Neural crest cell (in vitro differentiated cells): ENCODE results near the gene BAIAP2L1. TPM values are rescaled to one million over a fixed set of nuclear protein-coding genes. Genes with fewer than 3 reads are reported as not detected.
A peak's percentile ranks its signal among the peaks of the same experiment; 100 is the strongest.

Source experiments
- DNase-seq: peaks from one replicate; pipeline ENCODE4 v3.0.0; 2021; ENCODE audit warnings: low read depth, mixed read lengths, low spot score
- H3K27ac Mint-ChIP-seq: one replicate; pipeline ENCODE4 v1.8.0; 2021; ENCODE audit warnings: mild to moderate bottlenecking, mixed read lengths; ENCODE audit not compliant: unreplicated experiment
- H3K27me3 Mint-ChIP-seq: 2 replicates; pipeline ENCODE4 v1.8.0; 2021; ENCODE audit warnings: low read depth, mild to moderate bottlenecking, mixed read lengths
- H3K36me3 Mint-ChIP-seq: 2 replicates; pipeline ENCODE4 v1.8.0; 2021; ENCODE audit warnings: low read depth, mild to moderate bottlenecking, mixed read lengths
- H3K4me1 Mint-ChIP-seq: 2 replicates; pipeline ENCODE4 v1.8.0; 2021; ENCODE audit warnings: mixed read lengths
- H3K4me3 Mint-ChIP-seq: one replicate; pipeline ENCODE4 v1.8.0; 2021; ENCODE audit warnings: mild to moderate bottlenecking, mixed read lengths
- H3K9me3 Mint-ChIP-seq: 2 replicates; pipeline ENCODE4 v1.8.0; 2021; ENCODE audit warnings: mixed read lengths
- CTCF ChIP-seq: fragments of 200-600 bp; sonication (generic); conservative IDR thresholded peaks from 2 replicates; pipeline ENCODE4 v1.5.0; 2021; ENCODE audit warnings: antibody characterized with exemption, mild to moderate bottlenecking
- total RNA-seq: library from RNA; stranded (reverse); gene quantifications from 2 replicates; pipeline ENCODE4 v1.2.1, GENCODE V29; 2021

Gene BAIAP2L1
- total RNA-seq, 1 donor from 2014 or later: 1.5 TPM

- TF ChIP-seq CTCF: no peak
- no peak overlapping the region for H3K4me3 Mint-ChIP-seq
- no peaks in the 10 kb centered on the region for H3K36me3 Mint-ChIP-seq
- H3K27ac Mint-ChIP-seq: no peak overlapping the region
- peaks cover 20% of the 10 kb centered on the region for H3K4me1 Mint-ChIP-seq
- no peak for DNase-seq
- H3K27me3 Mint-ChIP-seq: no peaks in the 10 kb centered on the region
- no peaks in the 10 kb centered on the region for H3K9me3 Mint-ChIP-seq
These were observed 99.0 kb downstream of the BAIAP2L1 start for GRCh38 chr7:98301693-98302470.

- no peak for TF ChIP-seq CTCF
- Mint-ChIP-seq H3K9me3 (no peaks in the 10 kb centered on the region), H3K27me3 (no peaks in the 10 kb centered on the region), H3K36me3 (no peaks in the 10 kb centered on the region), H3K4me3 (peak overlapping the region; percentile 38), H3K27ac (peak overlapping the region; percentile 78), H3K4me1 (peaks cover 20% of the 10 kb centered on the region)
- DNase-seq: no peak
These were observed 100.1 kb downstream of the BAIAP2L1 start for GRCh38 chr7:98300595-98301372.

- H3K4me3 Mint-ChIP-seq: no peak overlapping the region
- peaks cover 7% of the 10 kb centered on the region for H3K4me1 Mint-ChIP-seq
These were observed 103.1 kb downstream of the BAIAP2L1 start for GRCh38 chr7:98297626-98298286.

GRCh38 chr7:98296833-98297232 lies 104.1 kb downstream of the BAIAP2L1 start:
- H3K27ac Mint-ChIP-seq: no peak overlapping the region

More at GRCh38 chr7:98297626-98298286, 103.1 kb downstream of the BAIAP2L1 start:
- no peak overlapping the region for H3K27ac Mint-ChIP-seq
- no peaks in the 10 kb centered on the region for H3K36me3 Mint-ChIP-seq
- no peak for DNase-seq
- no peaks in the 10 kb centered on the region for H3K9me3 Mint-ChIP-seq
- H3K27me3 Mint-ChIP-seq: no peaks in the 10 kb centered on the region
- no peak for TF ChIP-seq CTCF

More at GRCh38 chr7:98296833-98297232, 104.1 kb downstream of the BAIAP2L1 start:
- Mint-ChIP-seq H3K4me1 (peaks cover 7% of the 10 kb centered on the region), H3K9me3 (no peaks in the 10 kb centered on the region), H3K4me3 (no peak overlapping the region), H3K36me3 (no peaks in the 10 kb centered on the region), H3K27me3 (no peaks in the 10 kb centered on the region)
- DNase-seq: no peak
- no peak for TF ChIP-seq CTCF
